T1000 (cell line): Measurements from ENCODE around the gene FANCC.

Experiments
- DNase-seq: peaks from one replicate; lab custom pipeline; 2025; ENCODE audit warnings: mixed read lengths; lab: John Stamatoyannopoulos, UW

FANCC gene

DNA sequence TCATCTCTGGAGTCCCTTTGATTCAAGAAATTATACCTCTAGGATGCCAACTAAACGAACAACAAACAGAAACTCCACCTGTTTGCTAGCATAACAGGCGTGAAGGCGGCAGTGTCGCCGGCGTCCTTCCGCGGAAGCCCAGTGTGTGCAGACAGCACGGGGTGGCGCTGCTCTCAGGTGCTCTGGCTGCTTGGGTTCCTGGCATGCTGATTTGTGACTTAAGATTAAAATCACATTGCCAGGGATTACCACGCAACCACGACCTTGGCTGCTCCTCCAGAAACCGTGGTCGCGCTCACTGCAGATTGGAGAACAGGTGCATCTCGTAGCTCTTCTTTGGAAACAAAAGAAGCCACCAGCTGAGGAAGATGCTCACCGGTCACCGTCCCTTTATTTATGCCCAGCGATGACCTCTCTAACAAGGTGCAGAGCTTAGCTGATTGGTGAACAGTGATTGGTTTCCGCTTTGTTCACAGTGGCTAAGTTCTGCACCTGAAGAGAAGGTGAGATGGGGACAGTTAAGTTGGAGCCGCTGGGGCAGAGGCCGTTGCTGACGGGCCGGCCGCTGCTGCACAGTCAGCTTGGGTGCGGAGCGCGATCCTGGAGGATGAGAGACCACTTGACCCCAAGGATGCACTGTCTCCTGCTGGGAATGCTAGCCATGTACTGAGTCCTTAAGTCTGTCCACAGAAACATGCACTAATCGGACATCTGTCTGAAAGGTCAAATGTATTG is 232.3 kb downstream of the FANCC start:
- DNase-seq, result no peak

DNA sequence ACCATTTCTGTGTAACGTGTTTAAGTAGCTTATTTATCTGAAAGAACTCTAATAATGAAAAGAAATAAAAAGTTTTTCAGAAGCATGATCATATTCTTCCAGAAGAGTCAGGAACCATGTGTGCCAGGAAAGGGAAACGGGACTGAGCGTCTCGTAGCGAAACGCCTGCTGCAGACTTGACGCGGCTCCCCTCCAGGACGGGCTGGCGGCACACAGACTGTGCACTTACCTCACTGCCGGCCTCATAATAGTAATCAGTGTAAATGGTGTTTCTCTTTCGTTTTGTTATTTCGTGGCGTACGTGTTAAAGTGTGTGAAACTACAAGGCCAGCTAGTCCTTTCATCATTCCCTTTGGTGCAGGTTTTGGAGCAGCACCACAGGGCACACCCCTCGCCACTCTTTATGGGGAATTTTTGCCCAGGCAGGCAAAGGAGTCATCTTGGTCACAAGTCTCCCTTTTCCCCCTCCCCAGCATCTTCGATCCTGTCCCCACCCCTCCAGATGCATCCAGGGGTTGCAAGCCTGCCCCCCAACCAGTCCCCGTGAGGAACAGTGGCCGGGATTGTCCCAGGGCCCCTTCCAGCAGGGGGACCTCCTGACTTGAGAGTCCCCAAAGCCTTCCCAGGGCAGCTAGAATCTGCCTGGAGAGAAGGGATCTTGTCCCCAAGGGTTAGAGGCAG is 233.1 kb downstream of the FANCC start:
- DNase-seq, result no peak

DNA sequence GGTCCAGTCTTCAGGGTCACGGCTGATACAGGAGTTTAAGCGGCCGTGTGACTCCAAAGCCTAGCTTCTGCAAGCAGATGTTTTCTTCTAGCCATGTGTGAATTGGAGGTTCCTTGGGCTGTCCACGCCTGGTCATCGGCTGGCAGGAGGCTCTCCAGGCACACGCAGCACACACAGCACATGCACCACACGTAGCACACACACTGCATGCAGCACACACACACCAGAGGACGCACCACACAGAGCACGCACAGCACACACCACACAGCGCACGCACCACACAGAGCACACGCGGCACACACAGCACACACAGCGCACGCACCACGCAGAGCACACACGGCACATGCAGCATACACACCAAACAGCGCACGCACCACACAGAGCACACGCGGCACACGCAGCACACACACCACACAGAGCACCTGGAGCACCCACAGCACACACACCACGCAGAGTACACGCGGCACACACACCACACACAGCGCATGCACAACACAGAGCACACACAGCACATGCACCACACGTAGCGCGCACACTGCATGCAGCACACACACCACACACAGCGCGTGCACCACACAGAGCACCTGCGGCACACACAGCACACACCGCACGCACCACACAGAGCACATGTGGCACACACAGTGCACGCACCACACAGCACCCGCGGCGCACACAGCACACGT is 234.3 kb downstream of the FANCC start:
- no peak for DNase-seq

DNA sequence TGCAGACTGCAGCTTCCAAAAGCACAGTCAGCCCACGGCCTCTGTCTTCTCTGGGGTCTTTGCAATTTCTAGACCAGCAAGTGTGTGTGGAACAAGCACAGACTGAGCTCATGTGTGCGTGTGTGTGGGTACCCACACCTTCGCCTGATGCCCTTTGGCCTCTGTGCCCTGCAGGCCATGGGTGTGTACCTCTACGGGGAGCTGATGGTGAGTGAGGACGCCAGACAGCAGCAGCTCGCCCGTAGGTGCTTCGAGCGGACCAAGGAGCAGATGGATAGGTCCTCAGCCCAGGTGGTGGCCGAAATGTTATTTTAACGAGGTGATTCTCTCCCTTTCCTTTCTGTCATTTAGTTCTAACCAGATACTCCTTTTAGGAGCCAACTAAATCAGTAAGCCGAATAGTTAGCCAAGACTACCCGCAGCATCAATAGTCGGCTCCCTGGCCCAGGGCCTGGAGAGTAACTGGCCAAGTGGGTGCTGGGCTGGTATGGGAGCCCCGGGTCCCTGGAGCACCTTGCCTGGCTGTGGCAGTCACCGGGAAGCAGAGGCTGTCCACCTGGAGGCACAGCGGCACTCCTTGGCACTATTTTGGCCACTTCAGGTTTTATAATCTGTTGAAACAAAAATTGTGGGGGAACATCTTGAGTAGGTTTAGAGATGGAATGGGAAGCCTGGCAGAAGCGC is 235.0 kb downstream of the FANCC start:
- DNase-seq, result no peak

DNA sequence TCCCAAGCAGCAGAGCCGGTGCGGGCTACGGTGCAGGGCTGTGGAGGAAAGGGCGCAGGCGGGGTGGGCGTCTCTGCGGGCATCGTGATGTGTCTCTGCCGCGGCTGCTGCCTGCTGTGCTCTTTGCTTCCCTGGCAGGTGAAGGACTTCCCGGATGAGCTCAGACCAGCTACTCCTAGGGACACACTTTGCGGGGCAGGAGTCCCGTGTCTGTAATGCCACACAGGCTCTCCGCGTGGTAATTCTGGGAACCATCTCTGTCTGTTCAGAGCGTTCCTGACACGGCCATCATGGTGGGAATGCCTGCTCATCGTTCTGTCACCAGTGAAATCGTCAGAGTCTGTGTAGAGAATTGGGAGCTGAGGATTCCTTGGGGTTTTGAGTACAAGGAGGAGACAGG is 235.5 kb downstream of the FANCC start:
- DNase-seq, result no peak

DNA sequence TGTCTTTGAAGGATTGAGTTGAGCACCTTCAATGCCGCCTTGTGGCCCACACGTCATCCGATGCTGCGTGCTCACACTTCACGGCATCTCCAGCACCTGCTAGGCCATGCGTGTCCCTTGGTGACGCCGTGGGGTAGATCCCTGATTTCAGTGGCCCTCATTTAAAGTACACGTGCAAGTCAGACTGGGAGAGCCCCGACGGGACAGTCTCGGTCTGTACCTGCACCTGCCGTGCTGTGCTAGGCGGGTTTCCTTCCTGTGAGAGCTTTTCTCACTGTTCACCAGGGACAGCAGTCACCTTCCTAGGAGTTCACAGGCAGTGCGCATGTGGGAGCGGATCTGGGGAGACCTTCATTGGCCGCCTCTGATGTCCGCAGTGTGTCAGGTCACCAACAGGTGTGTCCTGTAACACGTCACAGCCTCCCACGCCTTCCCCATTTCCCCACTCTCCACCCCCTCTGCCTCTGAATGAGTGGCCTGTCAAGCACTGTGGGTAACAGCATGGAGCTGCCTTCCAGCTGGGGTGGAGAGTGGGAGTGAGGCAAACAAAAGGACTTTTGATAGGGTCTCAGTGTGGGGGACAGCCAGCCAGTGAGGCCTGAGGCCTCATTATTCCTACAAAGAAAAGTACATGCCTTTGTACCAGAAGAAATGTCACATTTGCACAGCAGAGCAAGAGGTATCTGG is 236.4 kb downstream of the FANCC start:
- no peak for DNase-seq

DNA sequence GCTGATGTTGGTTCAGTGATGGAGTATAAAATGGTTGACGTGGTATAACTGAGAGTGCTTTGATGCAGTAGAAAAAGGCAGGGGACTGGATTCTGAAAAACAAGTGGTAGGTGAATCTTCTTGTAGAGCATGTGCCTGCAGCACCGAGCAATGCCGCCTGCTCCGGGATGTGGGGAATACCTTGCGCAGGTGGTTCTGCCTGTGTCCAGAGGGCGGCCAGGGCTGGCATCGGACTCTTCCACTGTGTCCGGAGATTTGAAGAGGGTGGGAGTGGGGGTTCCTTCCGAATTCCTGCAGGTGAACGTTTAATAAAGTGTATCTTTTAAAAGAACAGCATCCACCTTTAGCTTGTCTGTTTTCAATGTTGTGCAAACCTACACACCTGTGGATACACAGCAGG is 238.0 kb downstream of the FANCC start:
- no peak for DNase-seq

DNA sequence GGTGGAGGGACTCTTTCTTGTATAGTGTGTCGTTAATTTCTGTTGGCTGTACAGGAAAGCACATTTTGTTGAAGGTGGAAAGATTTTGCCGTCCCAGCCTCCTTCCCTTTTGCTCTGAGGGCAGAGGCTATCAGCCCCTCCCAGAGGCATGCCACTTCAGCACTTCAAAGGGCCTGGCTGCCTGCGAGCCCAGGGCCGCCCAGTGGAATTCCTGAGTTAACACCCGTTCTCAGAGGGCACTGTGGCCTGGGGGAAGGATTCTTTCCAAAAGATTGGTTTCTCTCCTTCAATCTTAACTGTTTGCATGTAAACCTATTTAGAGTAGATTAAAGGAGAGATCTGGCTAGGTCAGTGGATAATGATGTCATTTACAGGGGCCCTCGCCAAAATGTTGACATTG is 238.6 kb downstream of the FANCC start:
- DNase-seq, result no peak

DNA sequence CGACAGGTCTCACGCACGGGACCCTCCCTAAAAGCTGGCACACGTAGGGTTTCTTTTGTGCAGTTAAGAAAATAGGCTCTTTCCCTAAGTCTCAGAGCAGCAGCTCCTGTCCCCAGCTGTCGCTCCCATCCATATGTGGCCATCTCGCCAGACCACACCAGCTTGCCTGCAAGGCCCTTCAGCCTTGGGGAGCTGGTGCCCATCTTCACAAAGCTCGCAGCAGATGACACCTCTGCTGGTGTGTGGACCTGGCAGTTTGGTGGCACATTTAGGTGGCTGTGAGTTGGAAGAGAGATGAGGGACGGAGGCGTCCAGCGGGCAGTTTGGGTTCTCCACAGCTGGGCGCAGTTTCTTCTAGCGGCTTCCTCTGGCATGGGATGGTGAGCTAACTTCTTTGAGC is 239.0 kb downstream of the FANCC start:
- DNase-seq, result no peak

DNA sequence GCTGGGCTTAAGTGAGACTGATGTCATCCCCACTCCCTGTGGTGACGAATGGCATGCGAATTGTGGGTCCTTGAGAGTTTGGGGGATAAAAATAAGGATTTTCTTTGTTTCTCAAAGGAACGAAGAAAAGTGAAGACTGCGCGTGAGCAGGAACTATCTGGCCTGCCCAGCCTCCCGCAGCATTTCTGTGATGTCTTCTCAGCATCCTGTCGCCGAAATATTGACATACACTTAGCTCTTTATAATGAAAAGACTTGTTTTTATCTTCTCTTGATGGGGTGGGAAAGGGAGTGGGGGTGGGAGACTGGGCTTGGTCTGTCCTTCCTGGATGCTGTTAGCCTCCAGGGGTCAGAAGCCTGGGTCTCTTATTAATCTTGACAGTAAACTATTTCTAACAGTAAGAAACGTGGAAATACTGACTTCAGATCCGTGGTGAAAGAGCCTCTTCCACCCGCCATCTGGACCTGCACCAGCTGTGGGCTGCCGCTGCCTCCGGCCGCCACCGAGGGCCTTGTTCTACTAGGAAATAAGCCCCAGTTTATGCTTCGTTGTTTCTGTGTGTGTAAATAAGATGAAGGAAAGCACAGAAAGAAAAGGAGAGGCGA is 239.6 kb downstream of the FANCC start:
- no peak for DNase-seq

DNA sequence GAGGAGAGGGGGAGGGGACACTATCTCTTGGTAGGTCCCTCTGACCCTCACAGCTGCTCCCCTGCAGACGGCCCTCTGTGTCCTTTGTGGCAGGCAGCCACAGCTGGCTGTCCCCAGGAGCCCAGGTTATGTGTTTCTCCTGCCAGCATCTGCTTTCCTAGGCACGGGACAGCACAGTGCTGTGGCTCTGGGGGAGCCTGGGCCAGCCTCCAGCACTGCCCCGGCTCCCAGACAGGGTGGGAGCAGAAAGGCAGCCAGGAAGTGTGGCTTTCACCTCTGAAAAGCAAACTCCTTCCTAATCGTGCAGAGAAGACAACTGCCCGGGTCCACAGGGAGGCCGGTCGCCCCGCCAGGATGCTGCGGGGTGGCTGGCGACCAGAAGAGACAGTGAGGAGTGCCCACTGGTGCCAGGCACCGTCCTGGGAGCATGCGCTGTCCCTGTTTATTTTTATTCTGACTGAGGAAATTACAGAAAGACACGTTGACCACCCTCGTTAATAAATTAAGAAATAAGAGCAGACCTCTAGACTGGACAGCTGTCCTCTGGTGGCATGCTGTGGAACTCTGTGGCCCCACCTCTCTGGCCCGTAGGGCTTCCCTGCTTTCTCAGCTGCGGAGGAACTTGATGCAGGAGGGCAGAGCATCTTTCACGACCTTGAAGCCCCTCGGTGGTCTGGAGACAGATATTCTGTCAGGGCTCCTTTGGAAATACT is 240.3 kb downstream of the FANCC start:
- no peak for DNase-seq

DNA sequence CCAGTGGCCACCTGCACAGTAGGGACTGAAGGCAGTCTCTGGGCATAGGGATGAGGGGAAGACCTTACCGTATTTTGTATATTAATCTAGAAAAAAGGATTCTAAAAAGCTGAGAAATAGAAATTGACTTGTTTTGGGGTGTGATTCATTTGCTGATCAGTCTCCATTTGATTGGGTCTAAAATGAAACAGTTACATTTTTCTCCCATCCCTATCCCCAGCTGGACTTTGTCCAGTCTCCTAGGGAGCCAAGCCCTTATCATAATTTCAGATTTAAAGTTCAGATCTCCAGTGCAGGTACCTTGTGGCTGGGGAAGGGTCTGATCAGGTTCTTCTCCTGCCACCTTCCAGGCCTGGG is 240.8 kb downstream of the FANCC start:
- DNase-seq, result no peak

DNA sequence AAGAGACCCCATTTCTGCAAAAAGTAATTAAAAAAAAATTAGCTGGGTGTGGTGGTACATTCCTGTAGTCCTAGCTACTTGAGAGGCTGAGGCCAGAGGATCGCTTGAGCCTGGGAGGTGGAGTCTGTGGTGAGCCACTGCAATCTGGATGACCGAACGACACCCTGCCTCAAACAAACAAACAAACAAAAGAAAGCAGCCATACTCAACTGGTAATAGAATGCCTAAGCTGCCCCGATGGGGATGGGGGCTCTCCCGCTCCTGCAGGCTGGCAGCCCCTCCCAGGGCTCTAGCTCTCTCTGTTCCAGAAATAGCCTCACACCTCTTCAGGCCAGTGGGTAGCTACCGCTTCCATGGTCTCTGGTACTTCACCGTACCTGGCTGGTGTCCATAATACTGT is 241.8 kb downstream of the FANCC start:
- no peak for DNase-seq

DNA sequence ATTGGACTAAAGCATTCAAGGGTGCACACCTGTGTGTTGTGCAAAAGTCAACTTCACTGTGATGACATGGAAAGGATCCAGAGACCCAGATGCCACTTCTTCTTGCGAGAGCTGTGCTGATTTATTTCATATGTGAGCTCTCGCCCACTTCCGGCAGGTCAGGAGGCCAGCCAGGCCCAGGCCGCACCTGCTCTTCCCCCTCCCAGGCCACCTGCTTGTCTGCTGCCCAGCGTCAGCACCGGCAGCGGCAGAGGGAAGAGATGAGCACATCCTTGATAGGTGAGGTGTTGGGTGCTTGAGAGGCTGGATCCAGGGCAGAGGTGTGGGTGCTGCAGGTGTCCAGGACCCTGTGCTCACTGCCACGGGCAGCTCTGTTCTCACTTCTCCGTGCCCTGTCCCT is 242.9 kb downstream of the FANCC start:
- DNase-seq, result no peak

DNA sequence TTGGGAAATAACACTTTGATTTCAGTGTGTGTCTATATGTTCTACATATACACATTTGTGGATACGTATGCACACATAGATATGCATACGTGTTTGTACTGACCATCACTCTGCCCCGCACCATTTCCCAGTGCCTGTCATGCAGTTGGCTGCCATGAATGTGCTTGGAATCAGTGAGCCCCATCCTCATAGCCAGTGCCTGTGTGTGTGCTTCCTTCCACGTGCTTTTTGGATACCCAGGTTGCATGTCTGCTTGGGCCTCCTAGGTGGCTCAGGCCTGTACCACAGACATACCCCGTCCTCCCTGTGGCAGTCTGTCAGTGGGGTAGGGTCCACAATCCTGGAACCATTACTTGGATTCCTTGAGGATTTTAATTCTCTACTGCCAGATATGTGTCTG is 243.6 kb downstream of the FANCC start:
- DNase-seq, result no peak

DNA sequence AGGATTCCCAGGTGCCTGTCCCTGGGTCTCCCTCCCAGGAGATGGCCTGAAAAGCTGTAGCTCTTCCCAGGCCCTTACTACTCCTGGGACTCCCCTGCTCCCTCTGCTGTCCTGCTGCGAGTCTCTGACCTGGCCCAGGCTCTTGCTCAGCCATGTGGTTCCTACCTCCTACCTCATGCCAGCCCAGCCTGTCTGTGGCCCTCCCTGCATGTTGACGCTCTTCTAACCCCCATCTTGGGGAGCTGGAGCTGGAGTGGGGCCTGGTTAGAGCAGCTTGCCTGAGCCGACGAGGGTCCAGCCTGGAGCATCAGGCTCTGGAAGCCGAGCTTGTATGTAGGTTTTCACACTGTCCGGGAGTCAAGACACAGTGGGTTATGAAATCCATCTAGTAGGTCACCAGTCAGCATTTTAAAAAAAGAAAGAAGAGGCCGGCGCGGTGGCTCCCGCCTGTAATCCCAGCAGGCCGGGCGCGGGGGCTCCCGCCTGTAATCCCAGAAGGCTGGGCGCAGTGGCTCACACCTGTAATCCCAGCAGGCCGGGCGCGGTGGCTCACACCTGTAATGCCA is 244.4 kb downstream of the FANCC start:
- no peak for DNase-seq

DNA sequence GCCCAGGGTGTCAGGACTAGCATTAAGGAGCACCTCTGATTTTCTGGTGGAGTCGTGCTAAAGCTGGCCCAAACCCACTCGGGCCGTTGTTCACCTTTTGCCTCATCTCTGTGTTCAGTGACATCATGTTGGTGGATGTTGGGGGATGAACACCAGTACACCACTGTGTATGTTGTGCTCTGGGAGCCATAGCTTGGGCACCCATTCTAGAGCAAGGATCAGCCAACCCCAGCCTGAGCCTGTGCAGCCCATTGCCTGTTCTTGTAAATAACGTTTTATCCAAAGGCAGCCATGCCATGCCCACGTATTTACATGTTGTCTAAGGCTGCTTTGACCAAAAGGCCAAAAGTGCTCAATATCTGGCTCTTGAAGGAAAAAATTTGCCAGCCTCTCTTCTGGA is 245.6 kb downstream of the FANCC start:
- no peak for DNase-seq

DNA sequence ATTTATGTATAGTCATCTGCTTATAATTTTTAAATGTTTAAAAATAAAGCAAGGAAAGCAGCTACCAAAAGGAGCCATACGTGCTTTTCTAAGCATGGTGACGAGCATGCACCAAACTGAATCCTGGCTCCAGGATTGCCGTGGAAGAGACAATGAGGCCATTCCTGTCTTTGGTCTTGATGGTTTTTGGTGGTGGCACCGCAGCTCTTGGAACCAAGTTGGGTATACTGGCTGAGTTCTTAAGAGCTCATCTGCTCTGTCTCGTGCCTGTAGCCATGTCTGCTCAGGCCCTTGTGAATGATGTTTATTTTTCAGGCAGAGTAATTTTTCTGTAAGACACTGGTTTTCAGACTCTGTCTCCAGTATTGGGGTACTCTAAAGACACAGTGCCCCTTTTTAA is 246.1 kb downstream of the FANCC start:
- no peak for DNase-seq

DNA sequence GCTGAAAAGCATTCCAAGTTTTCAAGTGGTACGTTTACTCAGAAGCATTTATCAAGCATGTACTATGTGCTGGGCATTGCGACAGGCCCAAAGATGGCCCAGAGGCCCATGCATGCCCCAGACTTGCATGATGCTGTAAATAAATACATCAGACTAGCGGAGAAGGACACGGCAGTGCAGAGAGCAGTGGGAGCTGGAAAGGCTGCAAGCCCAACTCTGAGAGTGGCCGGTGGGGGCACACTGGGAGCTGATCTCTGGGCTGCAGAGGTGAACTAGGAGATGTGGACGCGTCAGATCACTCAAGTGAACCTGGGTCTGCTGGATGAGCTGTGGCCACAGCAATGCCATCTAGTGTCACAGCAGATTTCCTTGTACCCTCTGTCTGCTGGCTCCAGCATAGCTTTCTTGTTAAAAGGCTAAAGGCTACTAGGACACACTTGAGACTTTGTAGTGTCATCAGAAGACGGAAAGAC is 246.9 kb downstream of the FANCC start:
- no peak for DNase-seq

DNA sequence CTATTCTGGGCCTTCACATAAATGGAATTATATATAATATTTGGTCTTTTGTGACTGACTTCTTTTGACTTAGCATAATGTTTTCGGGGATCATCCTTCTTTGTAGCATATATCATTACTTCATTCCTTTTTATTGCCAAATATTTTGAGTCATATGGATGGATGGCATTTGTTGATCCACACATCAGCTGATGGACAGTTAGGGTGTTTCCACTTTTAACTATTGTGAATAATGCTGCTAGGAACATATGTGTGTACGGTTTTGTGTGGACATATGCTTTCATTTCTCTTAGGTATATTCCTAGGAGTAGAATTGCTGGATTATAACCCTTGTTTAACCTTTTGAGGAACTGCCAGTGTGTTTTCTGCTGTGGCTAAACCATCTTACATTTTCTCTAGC is 249.6 kb downstream of the FANCC start:
- DNase-seq, result no peak

DNA sequence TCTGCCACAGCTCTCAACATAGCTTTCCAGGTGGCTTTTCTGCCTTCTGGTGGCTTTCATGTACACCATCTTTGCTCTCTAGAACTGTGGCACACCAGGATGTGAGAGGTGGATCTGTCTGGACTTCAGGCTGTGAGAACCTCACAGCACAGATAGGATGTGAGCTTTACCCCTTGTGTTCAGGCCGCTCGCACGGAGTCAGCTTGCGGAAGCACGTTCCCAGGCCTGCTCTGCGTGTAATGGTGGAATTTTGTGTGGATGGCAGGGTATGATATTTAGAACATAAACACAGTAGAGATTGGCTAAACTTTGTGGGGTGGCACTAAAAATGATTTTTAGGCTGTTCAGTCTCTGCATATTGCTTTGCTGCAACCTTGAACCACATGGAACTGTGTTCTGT is 250.5 kb downstream of the FANCC start:
- DNase-seq, result no peak
